ENCODE measurements around the gene MYBL2. TPM values are rescaled to one million over a fixed set of nuclear protein-coding genes. Genes with fewer than 3 reads are reported as not detected.

The MYBL2 gene
- polyA plus RNA-seq, 1 donor (not counting 4 experiments of a cell fraction or from before 2014, with no cell fraction given) = 4.0 TPM

DNA sequence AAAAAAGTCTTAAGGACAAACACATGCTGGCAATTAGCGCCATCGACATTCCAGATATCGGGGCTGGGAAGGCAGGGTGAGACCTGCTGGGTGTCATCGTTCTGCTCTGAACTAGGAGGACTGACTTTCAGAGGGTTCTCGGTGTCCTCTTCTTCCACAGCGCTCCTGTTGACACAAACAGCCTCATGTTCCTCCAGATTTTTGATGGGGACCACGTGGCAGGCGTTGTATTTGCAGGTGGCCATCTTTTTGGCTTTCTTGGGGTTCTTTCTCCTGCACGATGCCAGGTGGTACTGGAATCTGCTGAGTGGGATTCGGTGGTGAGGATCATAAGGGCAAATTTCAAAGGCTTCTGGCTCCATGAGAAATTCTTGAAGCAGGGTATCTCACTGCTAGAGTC is 59.4 kb downstream of the MYBL2 start:
- no peak for FAIRE-seq
- Histone ChIP-seq H3K27ac (ENCODE audit: control insufficient read depth, insufficient read depth, low read length) (no peak overlapping the region), H2AFZ (ENCODE audit: control insufficient read depth, low read length) (no peak overlapping the region)

DNA sequence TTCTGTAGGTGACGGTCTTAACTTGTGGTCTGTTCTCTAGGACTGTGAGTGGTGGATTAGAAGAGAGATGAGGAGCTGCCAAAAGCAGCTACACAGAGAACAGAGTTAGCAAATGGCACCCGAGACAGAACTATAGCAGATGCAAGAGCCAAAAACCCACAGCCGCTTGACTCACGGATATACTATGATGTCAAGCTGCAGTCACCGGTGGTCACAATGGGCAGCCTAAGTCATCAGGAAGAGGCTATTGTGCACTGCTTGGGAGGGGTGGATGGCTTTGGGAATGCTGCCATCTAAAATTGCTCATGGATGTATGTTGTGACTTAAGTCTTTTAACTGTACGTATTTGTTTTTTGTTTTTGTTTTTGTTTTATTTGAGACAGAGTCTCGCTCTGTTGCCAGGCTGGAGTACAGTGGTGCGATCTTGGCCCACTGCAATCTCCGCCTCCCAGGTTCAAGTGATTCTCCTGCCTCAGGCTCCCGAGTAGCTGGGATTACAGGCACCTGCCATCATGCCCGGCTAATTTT is 60.0 kb downstream of the MYBL2 start, which contains the start of gene GTSF1L:
GTSF1L (minus strand) TSS at position 192 of the 528 bp plus-strand sequence. CDS start 308 bp downstream, outside the sequence.
- H3K4me3 ChIP-seq (ENCODE audit: control insufficient read depth in 2 of 3, extremely low read depth in 1 of 3, insufficient read depth in 2 of 3, low read depth in 1 of 3, low read length in 3 of 3) = no peak within 1 kb of the TSS
- H3K9me1 ChIP-seq (ENCODE audit: control insufficient read depth, extremely low read depth, insufficient read depth, low read length) = no peaks in the 10 kb centered on the region
- no peaks in the 10 kb centered on the region for H4K20me1 ChIP-seq (ENCODE audit: control insufficient read depth, extremely low read depth, insufficient read depth, low read length)
- no peak for DNase-seq (ENCODE audit: low read depth, low spot score)
- no peak within 1 kb of the TSS for H3K4me2 ChIP-seq (ENCODE audit: control insufficient read depth, extremely low read depth, insufficient read depth, low read depth, low read length)
- H3K4me1 ChIP-seq (ENCODE audit: control insufficient read depth, extremely low read depth, insufficient read depth, low read length) = no peaks in the 10 kb centered on the region
- no peaks in the 10 kb centered on the region for H3K9me3 ChIP-seq (ENCODE audit: control insufficient read depth, low read depth, low read length)
- H3K27ac ChIP-seq (ENCODE audit: control insufficient read depth, insufficient read depth, low read length) = no peak within 1 kb of the TSS
- H3K9ac ChIP-seq (ENCODE audit: control insufficient read depth, extremely low read depth, insufficient read depth, low read length) = no peak within 1 kb of the TSS
- H3K79me2 ChIP-seq (ENCODE audit: control insufficient read depth, insufficient read depth, low read length) = no peaks in the 10 kb centered on the region
- H2AFZ ChIP-seq (ENCODE audit: control insufficient read depth, low read length) = no peak within 1 kb of the TSS
- FAIRE-seq = no peak
- H3K27me3 ChIP-seq (ENCODE audit: control insufficient read depth, extremely low read depth, insufficient read depth, low read length) = peaks cover 2% of the 10 kb centered on the region
- dilution Hi-C loops (cut with MboI; ENCODE audit: extremely low pct_ligation_motif_present, low sequenced_read_pairs) = no loop called here
- H3K36me3 ChIP-seq (ENCODE audit: control insufficient read depth in 2 of 2, extremely low read depth in 1 of 2, insufficient read depth in 2 of 2, low read length in 2 of 2) = no peaks in the 10 kb centered on the region
- TF ChIP-seq CTCF (optimal IDR thresholded peaks at IDR 0.05 in 1 of 3, IDR thresholded peaks at IDR 0.05 in 1 of 3, conservative IDR thresholded peaks at IDR 0.05 in 1 of 3; ENCODE audit: extremely low read depth in 1 of 3, insufficient read depth in 2 of 3, low read length in 3 of 3) = no peak
- TF ChIP-seq EZH2 (IDR thresholded peaks at IDR 0.05; ENCODE audit: low read length) = no peak

More for the DNA sequence above, 59.4 kb downstream of the MYBL2 start:
- Histone ChIP-seq H3K9me3 (ENCODE audit: control insufficient read depth, low read depth, low read length) (no peaks in the 10 kb centered on the region), H3K9ac (ENCODE audit: control insufficient read depth, extremely low read depth, insufficient read depth, low read length) (no peak overlapping the region), H3K9me1 (ENCODE audit: control insufficient read depth, extremely low read depth, insufficient read depth, low read length) (no peaks in the 10 kb centered on the region), H3K4me2 (ENCODE audit: control insufficient read depth, extremely low read depth, insufficient read depth, low read depth, low read length) (no peak overlapping the region), H3K4me1 (ENCODE audit: control insufficient read depth, extremely low read depth, insufficient read depth, low read length) (no peaks in the 10 kb centered on the region), H4K20me1 (ENCODE audit: control insufficient read depth, extremely low read depth, insufficient read depth, low read length) (no peaks in the 10 kb centered on the region), H3K4me3 (ENCODE audit: control insufficient read depth in 2 of 3, extremely low read depth in 1 of 3, insufficient read depth in 2 of 3, low read depth in 1 of 3, low read length in 3 of 3) (no peak overlapping the region), H3K27me3 (ENCODE audit: control insufficient read depth, extremely low read depth, insufficient read depth, low read length) (peaks cover 3% of the 10 kb centered on the region), H3K36me3 (ENCODE audit: control insufficient read depth in 2 of 2, extremely low read depth in 1 of 2, insufficient read depth in 2 of 2, low read length in 2 of 2) (no peaks in the 10 kb centered on the region), H3K79me2 (ENCODE audit: control insufficient read depth, insufficient read depth, low read length) (no peaks in the 10 kb centered on the region)
- dilution Hi-C loops (cut with MboI; ENCODE audit: extremely low pct_ligation_motif_present, low sequenced_read_pairs) = no loop called here
- no peak for TF ChIP-seq EZH2 (IDR thresholded peaks at IDR 0.05; ENCODE audit: low read length)
- no peak for TF ChIP-seq CTCF (optimal IDR thresholded peaks at IDR 0.05 in 1 of 3, IDR thresholded peaks at IDR 0.05 in 1 of 3, conservative IDR thresholded peaks at IDR 0.05 in 1 of 3; ENCODE audit: extremely low read depth in 1 of 3, insufficient read depth in 2 of 3, low read length in 3 of 3)
- DNase-seq (ENCODE audit: low read depth, low spot score) = no peak
